Thyroid gland (tissue), 4 donors: Measurements from ENCODE around the gene ELF5. TPM values are rescaled to one million over a fixed set of nuclear protein-coding genes. Genes with fewer than 3 reads are reported as not detected.

ENCODE experiments used
- DNase-seq, 2 donors: peaks; one replicate each; pipeline ENCODE4 v3.0.0-alpha.2; 2019
- H3K27ac ChIP-seq, 3 donors: fragments of 200-600 bp; sonication (generic); 1 replicate in 2 of 3; 2 replicates in 1 of 3; pipeline ENCODE4 v1.5.1; 2016 to 2019; ENCODE audit warnings: mild to moderate bottlenecking in 1 of 3, moderate library complexity in 1 of 3
- H3K27me3 ChIP-seq: fragments of 200-600 bp; sonication (generic); one replicate; pipeline ENCODE4 v1.5.1; 2019
- H3K36me3 ChIP-seq, 2 donors: fragments of 200-600 bp; sonication (generic); one replicate each; pipeline ENCODE4 v1.5.1; 2016 to 2019
- H3K4me1 ChIP-seq, 2 donors: fragments of 200-600 bp; sonication (generic); one replicate each; pipeline ENCODE4 v1.5.1; 2017 to 2019
- H3K4me3 ChIP-seq, 3 donors: fragments of 200-600 bp; sonication (generic); replicated peaks in 1 of 3; 1 replicate in 2 of 3; 2 replicates in 1 of 3; pipeline ENCODE4 v1.5.1; 2016; ENCODE audit warnings: mild to moderate bottlenecking in 1 of 3
- H3K9me3 ChIP-seq: fragments of 200-600 bp; sonication (generic); one replicate; pipeline ENCODE4 v1.5.1; 2017
- CTCF ChIP-seq, 6 experiments: fragments of 200-600 bp in 3 of 6; fragments of 450-650 bp in 3 of 6; sonication (generic) in 3 of 6; IDR thresholded peaks; one replicate each; pipeline ENCODE4 v1.5.1; 2016 to 2019; ENCODE audit warnings: antibody characterized with exemption in 6 of 6, mild to moderate bottlenecking in 2 of 6, inconsistent platforms in 1 of 6, moderate library complexity in 1 of 6
- POLR2A ChIP-seq, 2 donors: fragments of 450-650 bp; IDR thresholded peaks; one replicate each; pipeline ENCODE4 v1.6.1; 2017; ENCODE audit warnings: antibody characterized with exemption in 2 of 2, mild to moderate bottlenecking in 2 of 2, moderate library complexity in 1 of 2
- WGBS, 2 donors: methylation state at CpG; one replicate each; pipeline ENCODE4 v1.1.5; 2017; 5-methylcytosine and 5-hydroxymethylcytosine counted together
- intact Hi-C: fragments of 100-400 bp; cut with DNase I; formaldehyde crosslinking; loops from one replicate; pipeline ENCODE4 v1.15.1; 2023
- total RNA-seq, 4 donors: library from RNA; depleted of rRNA; stranded (reverse); fragments of >200 nt; gene quantifications; one replicate each; pipeline ENCODE4 v1.2.3, GENCODE V29; 2016

The ELF5 gene
- total RNA-seq, 4 donors from 2014 or later = not detected

GRCh38 chr11:34431979-34432378, 81.6 kb downstream of the ELF5 start:
- H3K27me3 ChIP-seq = no peaks in the 10 kb centered on the region
- H3K36me3 ChIP-seq = no peaks in the 10 kb centered on the region
- intact Hi-C loops = no loop called here
- no peaks in the 10 kb centered on the region for H3K9me3 ChIP-seq
- no peak overlapping the region for H3K4me3 ChIP-seq
- peaks cover 0 to 16% of the 10 kb centered on the region in 2 donors for H3K4me1 ChIP-seq
- WGBS, 2 donors = 89 to 95% methylated on average over 4 of the region's 4 CpGs
- no peak overlapping the region for H3K27ac ChIP-seq
- TF ChIP-seq POLR2A (IDR thresholded peaks at IDR 0.05) = no peak
- no peak for TF ChIP-seq CTCF (IDR thresholded peaks at IDR 0.05)
- DNase-seq = no peak

Other genes with a start within 250 kb of the ELF5 start
- gene ABTB2, start 155.8 kb downstream of the ELF5 start, total RNA-seq = 1 to 10 TPM; 1.2 to 5.0 (median 3.3) TPM
- 100 to 1,000 TPM; 232 to 609 (median 451) TPM for gene CAT, start 74.9 kb downstream of the ELF5 start, total RNA-seq
- gene EHF, start 107.3 kb upstream of the ELF5 start, total RNA-seq = 10 to 100 TPM in 2 of 4 donors, 1 to 10 TPM in 2; 3.8 to 13.9 (median 8.1) TPM